SK-N-SH treated with all-trans-retinoic acid at 6 μM for 48 hours (cell line): ENCODE measurements around the gene CSRP1.

Experiments used
- ATAC-seq: fragments of 200-7000 bp; cut with Tn5 transposase; 3 replicates; pipeline ENCODE4 v1.9.1; 2020; ENCODE audit warnings: mild to moderate bottlenecking, moderate library complexity
- ARNTL ChIP-seq: fragments of 450-650 bp; formaldehyde crosslinking; IDR thresholded peaks from 2 replicates; pipeline ENCODE4 v1.5.0; 2020; ENCODE audit warnings: low read depth, mild to moderate bottlenecking, moderate library complexity, borderline replicate concordance
- BACH2 ChIP-seq: fragments of 250-450 bp; sonication (Bioruptor Pico); IDR thresholded peaks from 2 replicates; pipeline ENCODE4 v1.9.0; 2021; ENCODE audit warnings: mild to moderate bottlenecking, borderline replicate concordance
- CSDC2 ChIP-seq: fragments of 250-450 bp; sonication (Bioruptor Pico); IDR thresholded peaks from 2 replicates; pipeline ENCODE4 v1.5.0; 2020; ENCODE audit warnings: mild to moderate bottlenecking, moderate library complexity
- ESRRG ChIP-seq: fragments of 250-450 bp; sonication (Bioruptor Pico); IDR thresholded peaks from 2 replicates; pipeline ENCODE4 v1.6.1; 2021; ENCODE audit warnings: mild to moderate bottlenecking
- ISL1 ChIP-seq: fragments of 250-450 bp; sonication (Bioruptor Pico); IDR thresholded peaks from 2 replicates; pipeline ENCODE4 v2.1.2; 2022; ENCODE audit warnings: mild to moderate bottlenecking, moderate library complexity
- OSR1 ChIP-seq: fragments of 250-450 bp; sonication (Bioruptor Pico); IDR thresholded peaks from 2 replicates; pipeline ENCODE4 v1.8.0; 2022; ENCODE audit warnings: moderate library complexity, mild to moderate bottlenecking, inconsistent platforms
- PPARA ChIP-seq: fragments of 250-450 bp; sonication (Bioruptor Pico); IDR thresholded peaks from 2 replicates; pipeline ENCODE4 v1.5.0; 2020; ENCODE audit warnings: mild to moderate bottlenecking, borderline replicate concordance
- RARB ChIP-seq: fragments of 250-450 bp; sonication (Bioruptor Pico); IDR thresholded peaks from 2 replicates; pipeline ENCODE4 v1.8.0; 2021; ENCODE audit warnings: mild to moderate bottlenecking, moderate library complexity
- TOX ChIP-seq: fragments of 250-450 bp; sonication (Bioruptor Pico); IDR thresholded peaks from 2 replicates; pipeline ENCODE4 v1.8.0; 2021; ENCODE audit warnings: mild to moderate bottlenecking, moderate library complexity, borderline replicate concordance
- ZC3H10 ChIP-seq: fragments of 250-450 bp; sonication (Bioruptor Pico); IDR thresholded peaks from 2 replicates; pipeline ENCODE4 v1.5.1; 2021; ENCODE audit warnings: mild to moderate bottlenecking, moderate library complexity
- ZFP3 ChIP-seq: fragments of 250-450 bp; sonication (Bioruptor Pico); IDR thresholded peaks from 2 replicates; pipeline ENCODE4 v1.5.0; 2020; ENCODE audit warnings: mild to moderate bottlenecking, moderate library complexity
- ZFP30 ChIP-seq: fragments of 450-650 bp; formaldehyde crosslinking; IDR thresholded peaks from 2 replicates; pipeline ENCODE4 v1.5.0; 2022; ENCODE audit warnings: mild to moderate bottlenecking, moderate library complexity
- ZNF565 ChIP-seq: fragments of 450-650 bp; formaldehyde crosslinking; conservative IDR thresholded peaks from 2 replicates; pipeline ENCODE4 v1.5.0; 2020; ENCODE audit warnings: low read depth, mild to moderate bottlenecking, moderate library complexity
- ZNF8 ChIP-seq: fragments of 450-650 bp; formaldehyde crosslinking; IDR thresholded peaks from 2 replicates; pipeline ENCODE4 v1.5.0; 2020; ENCODE audit warnings: mild to moderate bottlenecking, moderate library complexity
- TF ChIP-seq, protein P1 (sequence below): fragments of 250-450 bp; sonication (Bioruptor Pico); IDR thresholded peaks from 2 replicates; pipeline ENCODE4 v1.5.1; 2021; ENCODE audit warnings: mild to moderate bottlenecking, moderate library complexity
- TF ChIP-seq, protein P2 (sequence below): fragments of 250-450 bp; sonication (Bioruptor Pico); IDR thresholded peaks from 2 replicates; pipeline ENCODE4 v1.8.0; 2020; ENCODE audit warnings: mild to moderate bottlenecking, moderate library complexity, borderline replicate concordance
- TF ChIP-seq, protein P3 (sequence below): fragments of 250-450 bp; sonication (Bioruptor Pico); IDR thresholded peaks from 2 replicates; pipeline ENCODE4 v1.5.1; 2020; ENCODE audit warnings: low read depth, mild to moderate bottlenecking, moderate library complexity
- TF ChIP-seq, protein P4 (sequence below): fragments of 250-450 bp; sonication (Bioruptor Pico); IDR thresholded peaks from 2 replicates; pipeline ENCODE4 v1.5.0; 2020; ENCODE audit warnings: mild to moderate bottlenecking, moderate library complexity
- TF ChIP-seq, protein P5 (sequence below): fragments of 250-450 bp; sonication (Bioruptor Pico); IDR thresholded peaks from 2 replicates; pipeline ENCODE4 v1.8.0; 2021; ENCODE audit warnings: low read depth, mild to moderate bottlenecking, moderate library complexity, borderline replicate concordance

The CSRP1 gene

DNA sequence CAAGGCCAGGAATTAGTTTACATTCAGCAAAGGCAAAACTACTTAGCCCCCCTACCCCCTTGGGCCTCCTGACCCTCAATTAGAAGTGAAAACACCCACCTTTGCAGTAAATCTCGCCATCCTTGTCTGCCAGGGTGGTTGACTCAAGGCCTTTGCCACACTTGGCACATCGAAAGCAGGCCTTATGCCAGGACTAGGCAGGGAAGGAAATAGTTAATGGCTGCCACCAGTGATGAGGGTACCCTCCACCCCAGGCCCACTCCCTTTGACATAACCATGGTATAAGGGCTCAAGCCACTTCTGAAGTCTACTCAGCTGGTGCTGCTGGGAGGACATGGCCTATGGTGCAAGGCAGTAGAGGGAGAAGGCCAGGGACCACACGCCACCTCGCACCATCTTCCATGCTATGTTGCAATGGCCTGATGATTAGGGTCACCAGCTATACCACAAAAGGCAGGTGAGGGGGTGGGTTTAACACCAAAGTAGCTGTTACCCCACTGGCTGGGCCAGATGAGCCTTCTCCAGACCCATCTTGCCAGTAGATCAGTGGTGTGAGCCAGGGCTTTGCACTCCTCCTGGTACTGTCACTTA, 21.6 kb downstream of the CSRP1 start:
- no peak for TF ChIP-seq ZC3H10
- ATAC-seq, result no peak

DNA sequence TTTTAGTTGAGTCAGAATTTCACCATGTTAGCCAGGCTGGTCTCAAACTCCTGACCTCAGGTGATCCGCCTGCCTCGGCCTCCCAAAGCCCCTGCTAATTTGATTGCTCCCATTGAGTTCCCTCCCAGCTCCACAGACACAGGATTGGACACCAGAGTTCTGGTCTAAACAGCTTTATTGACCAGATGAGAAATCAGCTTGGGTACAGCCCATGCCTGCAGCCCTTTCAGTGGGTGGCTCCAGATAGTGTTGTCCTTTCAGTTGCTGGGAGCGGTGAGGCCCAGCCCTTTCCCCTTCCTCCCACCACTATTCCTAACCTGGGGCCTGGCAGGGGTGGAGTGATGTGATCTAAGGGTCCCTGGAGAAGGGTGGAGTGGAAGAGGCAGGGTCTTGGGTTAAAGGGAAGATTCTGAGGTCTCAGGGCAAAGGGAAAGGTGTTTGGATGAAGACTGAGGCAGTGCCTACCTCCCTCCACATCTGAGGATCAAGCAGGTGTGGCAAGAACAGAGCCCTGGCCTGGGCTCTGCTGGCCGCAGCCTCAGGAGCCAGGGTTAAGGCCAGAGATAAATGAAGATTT, 23.5 kb downstream of the CSRP1 start:
- ATAC-seq, result no peak
- no peak for TF ChIP-seq ESRRG
- TF ChIP-seq, protein P1, sequence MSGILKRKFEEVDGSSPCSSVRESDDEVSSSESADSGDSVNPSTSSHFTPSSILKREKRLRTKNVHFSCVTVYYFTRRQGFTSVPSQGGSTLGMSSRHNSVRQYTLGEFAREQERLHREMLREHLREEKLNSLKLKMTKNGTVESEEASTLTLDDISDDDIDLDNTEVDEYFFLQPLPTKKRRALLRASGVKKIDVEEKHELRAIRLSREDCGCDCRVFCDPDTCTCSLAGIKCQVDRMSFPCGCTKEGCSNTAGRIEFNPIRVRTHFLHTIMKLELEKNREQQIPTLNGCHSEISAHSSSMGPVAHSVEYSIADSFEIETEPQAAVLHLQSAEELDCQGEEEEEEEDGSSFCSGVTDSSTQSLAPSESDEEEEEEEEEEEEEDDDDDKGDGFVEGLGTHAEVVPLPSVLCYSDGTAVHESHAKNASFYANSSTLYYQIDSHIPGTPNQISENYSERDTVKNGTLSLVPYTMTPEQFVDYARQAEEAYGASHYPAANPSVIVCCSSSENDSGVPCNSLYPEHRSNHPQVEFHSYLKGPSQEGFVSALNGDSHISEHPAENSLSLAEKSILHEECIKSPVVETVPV (CRISPR knock-in tag), result no peak
- TF ChIP-seq BACH2 (CRISPR knock-in tag), result no peak
- TF ChIP-seq CSDC2 (CRISPR knock-in tag), result no peak
- TF ChIP-seq ZFP30 (CRISPR knock-in tag), result no peak
- no peak for TF ChIP-seq ZNF565
- TF ChIP-seq, protein P2, sequence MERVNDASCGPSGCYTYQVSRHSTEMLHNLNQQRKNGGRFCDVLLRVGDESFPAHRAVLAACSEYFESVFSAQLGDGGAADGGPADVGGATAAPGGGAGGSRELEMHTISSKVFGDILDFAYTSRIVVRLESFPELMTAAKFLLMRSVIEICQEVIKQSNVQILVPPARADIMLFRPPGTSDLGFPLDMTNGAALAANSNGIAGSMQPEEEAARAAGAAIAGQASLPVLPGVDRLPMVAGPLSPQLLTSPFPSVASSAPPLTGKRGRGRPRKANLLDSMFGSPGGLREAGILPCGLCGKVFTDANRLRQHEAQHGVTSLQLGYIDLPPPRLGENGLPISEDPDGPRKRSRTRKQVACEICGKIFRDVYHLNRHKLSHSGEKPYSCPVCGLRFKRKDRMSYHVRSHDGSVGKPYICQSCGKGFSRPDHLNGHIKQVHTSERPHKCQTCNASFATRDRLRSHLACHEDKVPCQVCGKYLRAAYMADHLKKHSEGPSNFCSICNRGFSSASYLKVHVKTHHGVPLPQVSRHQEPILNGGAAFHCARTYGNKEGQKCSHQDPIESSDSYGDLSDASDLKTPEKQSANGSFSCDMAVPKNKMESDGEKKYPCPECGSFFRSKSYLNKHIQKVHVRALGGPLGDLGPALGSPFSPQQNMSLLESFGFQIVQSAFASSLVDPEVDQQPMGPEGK (CRISPR knock-in tag), result no peak
- no peak for TF ChIP-seq TOX (CRISPR knock-in tag)
- TF ChIP-seq, protein P3, sequence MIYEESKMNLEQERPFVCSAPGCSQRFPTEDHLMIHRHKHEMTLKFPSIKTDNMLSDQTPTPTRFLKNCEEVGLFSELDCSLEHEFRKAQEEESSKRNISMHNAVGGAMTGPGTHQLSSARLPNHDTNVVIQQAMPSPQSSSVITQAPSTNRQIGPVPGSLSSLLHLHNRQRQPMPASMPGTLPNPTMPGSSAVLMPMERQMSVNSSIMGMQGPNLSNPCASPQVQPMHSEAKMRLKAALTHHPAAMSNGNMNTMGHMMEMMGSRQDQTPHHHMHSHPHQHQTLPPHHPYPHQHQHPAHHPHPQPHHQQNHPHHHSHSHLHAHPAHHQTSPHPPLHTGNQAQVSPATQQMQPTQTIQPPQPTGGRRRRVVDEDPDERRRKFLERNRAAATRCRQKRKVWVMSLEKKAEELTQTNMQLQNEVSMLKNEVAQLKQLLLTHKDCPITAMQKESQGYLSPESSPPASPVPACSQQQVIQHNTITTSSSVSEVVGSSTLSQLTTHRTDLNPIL, result no peak
- TF ChIP-seq, protein P4, sequence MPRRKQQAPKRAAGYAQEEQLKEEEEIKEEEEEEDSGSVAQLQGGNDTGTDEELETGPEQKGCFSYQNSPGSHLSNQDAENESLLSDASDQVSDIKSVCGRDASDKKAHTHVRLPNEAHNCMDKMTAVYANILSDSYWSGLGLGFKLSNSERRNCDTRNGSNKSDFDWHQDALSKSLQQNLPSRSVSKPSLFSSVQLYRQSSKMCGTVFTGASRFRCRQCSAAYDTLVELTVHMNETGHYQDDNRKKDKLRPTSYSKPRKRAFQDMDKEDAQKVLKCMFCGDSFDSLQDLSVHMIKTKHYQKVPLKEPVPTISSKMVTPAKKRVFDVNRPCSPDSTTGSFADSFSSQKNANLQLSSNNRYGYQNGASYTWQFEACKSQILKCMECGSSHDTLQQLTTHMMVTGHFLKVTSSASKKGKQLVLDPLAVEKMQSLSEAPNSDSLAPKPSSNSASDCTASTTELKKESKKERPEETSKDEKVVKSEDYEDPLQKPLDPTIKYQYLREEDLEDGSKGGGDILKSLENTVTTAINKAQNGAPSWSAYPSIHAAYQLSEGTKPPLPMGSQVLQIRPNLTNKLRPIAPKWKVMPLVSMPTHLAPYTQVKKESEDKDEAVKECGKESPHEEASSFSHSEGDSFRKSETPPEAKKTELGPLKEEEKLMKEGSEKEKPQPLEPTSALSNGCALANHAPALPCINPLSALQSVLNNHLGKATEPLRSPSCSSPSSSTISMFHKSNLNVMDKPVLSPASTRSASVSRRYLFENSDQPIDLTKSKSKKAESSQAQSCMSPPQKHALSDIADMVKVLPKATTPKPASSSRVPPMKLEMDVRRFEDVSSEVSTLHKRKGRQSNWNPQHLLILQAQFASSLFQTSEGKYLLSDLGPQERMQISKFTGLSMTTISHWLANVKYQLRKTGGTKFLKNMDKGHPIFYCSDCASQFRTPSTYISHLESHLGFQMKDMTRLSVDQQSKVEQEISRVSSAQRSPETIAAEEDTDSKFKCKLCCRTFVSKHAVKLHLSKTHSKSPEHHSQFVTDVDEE (CRISPR knock-in tag), result no peak
- TF ChIP-seq RARB (CRISPR knock-in tag), result no peak
- no peak for TF ChIP-seq ISL1
- no peak for TF ChIP-seq OSR1 (CRISPR knock-in tag)
- TF ChIP-seq, protein P5, sequence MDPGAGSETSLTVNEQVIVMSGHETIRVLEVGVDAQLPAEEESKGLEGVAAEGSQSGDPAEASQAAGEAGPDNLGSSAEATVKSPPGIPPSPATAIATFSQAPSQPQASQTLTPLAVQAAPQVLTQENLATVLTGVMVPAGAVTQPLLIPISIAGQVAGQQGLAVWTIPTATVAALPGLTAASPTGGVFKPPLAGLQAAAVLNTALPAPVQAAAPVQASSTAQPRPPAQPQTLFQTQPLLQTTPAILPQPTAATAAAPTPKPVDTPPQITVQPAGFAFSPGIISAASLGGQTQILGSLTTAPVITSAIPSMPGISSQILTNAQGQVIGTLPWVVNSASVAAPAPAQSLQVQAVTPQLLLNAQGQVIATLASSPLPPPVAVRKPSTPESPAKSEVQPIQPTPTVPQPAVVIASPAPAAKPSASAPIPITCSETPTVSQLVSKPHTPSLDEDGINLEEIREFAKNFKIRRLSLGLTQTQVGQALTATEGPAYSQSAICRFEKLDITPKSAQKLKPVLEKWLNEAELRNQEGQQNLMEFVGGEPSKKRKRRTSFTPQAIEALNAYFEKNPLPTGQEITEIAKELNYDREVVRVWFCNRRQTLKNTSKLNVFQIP (CRISPR knock-in tag), result no peak
- TF ChIP-seq PPARA (CRISPR knock-in tag), result no peak
- TF ChIP-seq ZFP3 (CRISPR knock-in tag), result no peak
- TF ChIP-seq ZC3H10, result no peak

DNA sequence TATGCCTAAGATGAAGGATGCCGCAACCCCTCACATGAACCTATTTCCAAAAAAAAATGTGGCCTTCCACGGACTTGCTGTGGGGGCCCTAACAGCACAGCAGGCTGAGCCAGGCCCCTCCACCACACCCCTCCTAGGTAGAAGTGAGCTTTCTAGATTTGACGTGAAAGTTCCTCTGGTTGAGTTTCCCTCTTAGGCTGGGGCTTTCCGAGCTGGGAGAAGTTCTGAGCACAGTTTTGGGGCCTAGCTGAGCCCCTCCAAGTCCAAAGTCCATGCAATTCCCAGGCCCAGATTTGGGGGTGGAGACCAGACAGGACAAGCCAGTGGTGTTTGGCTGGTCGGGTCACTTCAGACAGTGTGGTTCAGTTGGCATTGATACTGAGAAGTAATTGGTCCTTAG, 24.2 kb downstream of the CSRP1 start:
- ATAC-seq, result 0 out of 3 replicates have a peak, but pooled peaks have one; percentile 0
- TF ChIP-seq ARNTL (CRISPR knock-in tag) (no peak), ZNF8 (CRISPR knock-in tag) (no peak)
